ENCODE data around the gene YAP1. TPM values are rescaled to one million over a fixed set of nuclear protein-coding genes. Genes with fewer than 3 reads are reported as not detected.

YAP1 gene
- polyA plus RNA-seq, 3 donors = not detected

- Mint-ChIP-seq H3K4me1 (no peaks in the 10 kb centered on the region), H3K36me3 (no peaks in the 10 kb centered on the region), H3K27me3 (ENCODE audit: low read depth in 3 of 3) (peaks cover 12 to 18% (median 14%) of the 10 kb centered on the region in 3 donors), H3K4me3 (no peak overlapping the region), H3K27ac (no peak overlapping the region), H3K9me3 (peaks cover 0 to 2% (median 0%) of the 10 kb centered on the region in 7 donors)
- Histone ChIP-seq H3K79me2 (ENCODE audit: insufficient read depth, low read length) (no peaks in the 10 kb centered on the region), H3K4me1 (ENCODE audit: control insufficient read depth in 1 of 2, insufficient read depth in 2 of 2, low read length in 2 of 2) (no peaks in the 10 kb centered on the region), H3K4me3 (replicated peaks in 1 of 3; ENCODE audit: low read depth in 2 of 3, low read length in 3 of 3) (no peak overlapping the region), H4K20me1 (ENCODE audit: insufficient read depth, low read length) (no peaks in the 10 kb centered on the region), H2AFZ (ENCODE audit: insufficient read depth, low read depth, low read length, poor library complexity, severe bottlenecking) (no peak overlapping the region), H3K4me2 (replicated peaks; ENCODE audit: extremely low read depth, low read length, poor library complexity, severe bottlenecking) (no peak overlapping the region), H3K36me3 (replicated peaks in 1 of 2; ENCODE audit: control insufficient read depth in 1 of 2, insufficient read depth in 2 of 2, low read length in 2 of 2) (no peaks in the 10 kb centered on the region), H3K9ac (ENCODE audit: insufficient read depth, low read length, poor library complexity, severe bottlenecking) (no peak overlapping the region), H3K9me3 (replicated peaks in 1 of 2; ENCODE audit: control insufficient read depth in 1 of 2, insufficient read depth in 1 of 2, low read length in 2 of 2) (no peaks in the 10 kb centered on the region), H3K27me3 (ENCODE audit: control insufficient read depth in 2 of 2, insufficient read depth in 2 of 2, low read length in 2 of 2) (peaks cover 0 to 4% of the 10 kb centered on the region in 2 donors), H3K27ac (ENCODE audit: low read depth in 1 of 2, low read length in 2 of 2) (no peak overlapping the region)
- intact Hi-C loops (cut with micrococcal nuclease) = no loop called here
- 57% methylated on average over 1 of the region's 3 CpGs for WGBS (ENCODE audit: insufficient coverage)
- no peak for TF ChIP-seq CTCF (IDR thresholded peaks at IDR 0.05)
- no peak for DNase-seq
These were observed 28.4 kb downstream of the YAP1 start for GRCh38 chr11:102138670-102139069.

GRCh38 chr11:102139081-102139498 lies 28.8 kb downstream of the YAP1 start:
- Histone ChIP-seq H3K4me3 (replicated peaks in 1 of 3; ENCODE audit: low read depth in 2 of 3, low read length in 3 of 3) (no peak overlapping the region), H3K36me3 (replicated peaks in 1 of 2; ENCODE audit: control insufficient read depth in 1 of 2, insufficient read depth in 2 of 2, low read length in 2 of 2) (no peaks in the 10 kb centered on the region), H3K9ac (ENCODE audit: insufficient read depth, low read length, poor library complexity, severe bottlenecking) (no peak overlapping the region), H2AFZ (ENCODE audit: insufficient read depth, low read depth, low read length, poor library complexity, severe bottlenecking) (no peak overlapping the region), H3K9me3 (replicated peaks in 1 of 2; ENCODE audit: control insufficient read depth in 1 of 2, insufficient read depth in 1 of 2, low read length in 2 of 2) (no peaks in the 10 kb centered on the region), H3K79me2 (ENCODE audit: insufficient read depth, low read length) (no peaks in the 10 kb centered on the region), H3K4me2 (replicated peaks; ENCODE audit: extremely low read depth, low read length, poor library complexity, severe bottlenecking) (no peak overlapping the region), H3K4me1 (ENCODE audit: control insufficient read depth in 1 of 2, insufficient read depth in 2 of 2, low read length in 2 of 2) (no peaks in the 10 kb centered on the region), H3K27ac (ENCODE audit: low read depth in 1 of 2, low read length in 2 of 2) (no peak overlapping the region), H4K20me1 (ENCODE audit: insufficient read depth, low read length) (no peaks in the 10 kb centered on the region), H3K27me3 (ENCODE audit: control insufficient read depth in 2 of 2, insufficient read depth in 2 of 2, low read length in 2 of 2) (peaks cover 0 to 4% of the 10 kb centered on the region in 2 donors)
- DNase-seq = no peak
- 44% methylated on average over 2 of the region's 3 CpGs for WGBS (ENCODE audit: insufficient coverage)
- H3K9me3 Mint-ChIP-seq = peaks cover 0 to 2% (median 0%) of the 10 kb centered on the region in 7 donors
- peaks cover 12 to 18% (median 16%) of the 10 kb centered on the region in 3 donors for H3K27me3 Mint-ChIP-seq (ENCODE audit: low read depth in 3 of 3)
- H3K4me3 Mint-ChIP-seq = no peak overlapping the region
- no peaks in the 10 kb centered on the region for H3K36me3 Mint-ChIP-seq
- no peaks in the 10 kb centered on the region for H3K4me1 Mint-ChIP-seq
- no peak for TF ChIP-seq CTCF (IDR thresholded peaks at IDR 0.05)
- intact Hi-C loops (cut with micrococcal nuclease) = no loop called here
- no peak overlapping the region for H3K27ac Mint-ChIP-seq

Data from CD14-positive monocyte (primary cell).